Hepatocyte (in vitro differentiated cells): Measurements from ENCODE around the gene ADAMTSL3. TPM values are rescaled to one million over a fixed set of nuclear protein-coding genes. Genes with fewer than 3 reads are reported as not detected.

Experiments used
- DNase-seq: peaks from one replicate; pipeline ENCODE4 v3.0.0-alpha.2; 2016; ENCODE audit warnings: low spot score
- H2AFZ ChIP-seq: fragments of 200-600 bp; sonication (generic); 2 replicates; pipeline ENCODE4 v1.6.0; 2016; ENCODE audit warnings: antibody characterized with exemption, mild to moderate bottlenecking
- H3K27ac ChIP-seq: fragments of 200-600 bp; sonication (generic); 2 replicates; pipeline ENCODE4 v1.5.1; 2016; ENCODE audit warnings: mild to moderate bottlenecking
- H3K27me3 ChIP-seq: fragments of 200-600 bp; sonication (generic); 2 replicates; pipeline ENCODE4 v1.6.1; 2016
- H3K36me3 ChIP-seq: fragments of 200-600 bp; sonication (generic); replicated peaks from 2 replicates; pipeline ENCODE4 v1.5.1; 2016; ENCODE audit warnings: low read depth; ENCODE audit not compliant: insufficient read depth
- H3K4me1 ChIP-seq: fragments of 200-600 bp; sonication (generic); 2 replicates; pipeline ENCODE4 v1.5.1; 2016; ENCODE audit warnings: mild to moderate bottlenecking, moderate library complexity; ENCODE audit not compliant: insufficient read depth
- H3K4me2 ChIP-seq: fragments of 200-600 bp; sonication (generic); 2 replicates; pipeline ENCODE4 v1.6.0; 2016
- H3K4me3 ChIP-seq: fragments of 200-600 bp; sonication (generic); 2 replicates; pipeline ENCODE4 v1.5.1; 2016; ENCODE audit warnings: mild to moderate bottlenecking
- H3K79me2 ChIP-seq: fragments of 200-600 bp; sonication (generic); 2 replicates; pipeline ENCODE4 v1.6.0; 2017; ENCODE audit warnings: mild to moderate bottlenecking
- H3K9me2 ChIP-seq: fragments of 200-600 bp; sonication (generic); replicated peaks from 2 replicates; pipeline ENCODE4 v1.6.0; 2017; ENCODE audit warnings: mild to moderate bottlenecking; ENCODE audit not compliant: insufficient read depth
- H3K9me3 ChIP-seq: fragments of 200-600 bp; sonication (generic); 2 replicates; pipeline ENCODE4 v1.5.1; 2016; ENCODE audit warnings: low read depth, mild to moderate bottlenecking
- H4K20me1 ChIP-seq: fragments of 200-600 bp; sonication (generic); 2 replicates; pipeline ENCODE4 v1.6.0; 2016; ENCODE audit warnings: mild to moderate bottlenecking; ENCODE audit not compliant: insufficient read depth, poor library complexity, severe bottlenecking
- CTCF ChIP-seq: fragments of 200-600 bp; sonication (generic); IDR thresholded peaks from 2 replicates; pipeline ENCODE4 v1.5.1; 2016; ENCODE audit warnings: antibody characterized with exemption, mild to moderate bottlenecking; ENCODE audit not compliant: poor library complexity
- EZH2 ChIP-seq: fragments of 200-600 bp; sonication (generic); IDR thresholded peaks from 2 replicates; pipeline ENCODE4 v1.6.1; 2016; ENCODE audit warnings: antibody characterized with exemption, mild to moderate bottlenecking, borderline replicate concordance
- EZH2phosphoT487 ChIP-seq: fragments of 200-600 bp; sonication (generic); IDR thresholded peaks from one replicate; pipeline ENCODE4 v1.6.1; 2018; ENCODE audit warnings: antibody characterized with exemption, mild to moderate bottlenecking, low read depth, moderate library complexity; ENCODE audit not compliant: unreplicated experiment, severe bottlenecking
- WGBS: methylation state at CpG from one replicate; pipeline ENCODE4 v1.1.6; 2016; ENCODE audit warnings: low lambda C conversion rate; ENCODE audit errors: missing lambda C conversion rate; 5-methylcytosine and 5-hydroxymethylcytosine counted together
- polyA plus RNA-seq: library from polyadenylated mRNA; unstranded; fragments of >200 nt; fragmentation: Nextera tagmentation; extraction: Ambion mirVana; gene quantifications from 2 replicates; pipeline ENCODE4 v1.2.1, GENCODE V29; 2016
- total RNA-seq: library from RNA; depleted of rRNA; stranded (reverse); fragments of >200 nt; gene quantifications from 2 replicates; pipeline ENCODE4 v1.2.3, GENCODE V29; 2014

Gene ADAMTSL3
- total and polyA plus RNA-seq, 2 experiments from 2014 or later: 5.0 to 5.2 TPM

GRCh38 chr15:83682476-83683088 is 28.7 kb downstream of the ADAMTSL3 start:
- DNase-seq: no peak
- no peaks in the 10 kb centered on the region for H3K79me2 ChIP-seq
- H3K36me3 ChIP-seq: no peaks in the 10 kb centered on the region
- H3K9me3 ChIP-seq: no peaks in the 10 kb centered on the region
- H3K9me2 ChIP-seq: no peaks in the 10 kb centered on the region
- TF ChIP-seq EZH2phosphoT487 (peak; percentile 62), CTCF (no peak)
- H3K4me1 ChIP-seq: peaks cover 4% of the 10 kb centered on the region
- no peak overlapping the region for H2AFZ ChIP-seq
- WGBS: 86% methylated on average over 3 of the region's 3 CpGs
- no peaks in the 10 kb centered on the region for H4K20me1 ChIP-seq
- no peak overlapping the region for H3K27ac ChIP-seq
- no peak overlapping the region for H3K4me2 ChIP-seq
- H3K4me3 ChIP-seq: no peak overlapping the region
- no peaks in the 10 kb centered on the region for H3K27me3 ChIP-seq

- WGBS: 48% methylated on average over 9 of the region's 9 CpGs
- no peak for TF ChIP-seq EZH2
- TF ChIP-seq CTCF: no peak
- no peak for TF ChIP-seq EZH2phosphoT487
- no peak overlapping the region for H2AFZ ChIP-seq
- H4K20me1 ChIP-seq: no peaks in the 10 kb centered on the region
- peak; percentile 16 for DNase-seq
- peak overlapping the region; percentile 9 for H3K4me2 ChIP-seq
- no peaks in the 10 kb centered on the region for H3K9me3 ChIP-seq
- no peak overlapping the region for H3K27ac ChIP-seq
- no peaks in the 10 kb centered on the region for H3K9me2 ChIP-seq
- no peaks in the 10 kb centered on the region for H3K79me2 ChIP-seq
- no peaks in the 10 kb centered on the region for H3K27me3 ChIP-seq
- H3K4me1 ChIP-seq: peaks cover 4% of the 10 kb centered on the region
- no peak overlapping the region for H3K4me3 ChIP-seq
- no peaks in the 10 kb centered on the region for H3K36me3 ChIP-seq
Measured at GRCh38 chr15:83685916-83686332, 32.0 kb downstream of the ADAMTSL3 start.

GRCh38 chr15:83688201-83688600 is 34.3 kb downstream of the ADAMTSL3 start:
- 79% methylated on average over 4 of the region's 4 CpGs for WGBS
- Histone ChIP-seq H3K9me2 (no peaks in the 10 kb centered on the region), H3K4me2 (no peak overlapping the region), H3K27ac (no peak overlapping the region), H3K36me3 (no peaks in the 10 kb centered on the region), H3K4me1 (peaks cover 4% of the 10 kb centered on the region), H3K4me3 (no peak overlapping the region), H3K79me2 (no peaks in the 10 kb centered on the region), H2AFZ (no peak overlapping the region), H3K9me3 (no peaks in the 10 kb centered on the region), H3K27me3 (no peaks in the 10 kb centered on the region), H4K20me1 (no peaks in the 10 kb centered on the region)
- no peak for TF ChIP-seq EZH2
- TF ChIP-seq CTCF: no peak
- no peak for TF ChIP-seq EZH2phosphoT487
- DNase-seq: no peak

- no peaks in the 10 kb centered on the region for H3K79me2 ChIP-seq
- TF ChIP-seq EZH2phosphoT487 (no peak), EZH2 (no peak), CTCF (no peak)
- no peak overlapping the region for H3K27ac ChIP-seq
- no peaks in the 10 kb centered on the region for H4K20me1 ChIP-seq
- H3K27me3 ChIP-seq: no peaks in the 10 kb centered on the region
- peaks cover 15% of the 10 kb centered on the region for H3K4me1 ChIP-seq
- no peaks in the 10 kb centered on the region for H3K9me2 ChIP-seq
- DNase-seq: no peak
- H3K9me3 ChIP-seq: no peaks in the 10 kb centered on the region
- H3K4me2 ChIP-seq: no peak overlapping the region
- no peaks in the 10 kb centered on the region for H3K36me3 ChIP-seq
- no peak overlapping the region for H3K4me3 ChIP-seq
- no peak overlapping the region for H2AFZ ChIP-seq
- 90% methylated on average over 4 of the region's 4 CpGs for WGBS
Measured at GRCh38 chr15:83690676-83691075, 36.8 kb downstream of the ADAMTSL3 start.
